Left cardiac atrium (tissue), 4 donors: Measurements from ENCODE around the gene YES1. TPM values are rescaled to one million over a fixed set of nuclear protein-coding genes. Genes with fewer than 3 reads are reported as not detected.
"Not testable (repeated sequence)": the region's sequence is repeated elsewhere in the genome, so short reads cannot be mapped to it uniquely, and the experiment has no call there.

Source experiments
- ATAC-seq, 2 donors: fragments of 200-7000 bp; cut with Tn5 transposase; one replicate each; pipeline ENCODE4 v1.9.1; 2020; ENCODE audit warnings: mild to moderate bottlenecking in 2 of 2, moderate library complexity in 2 of 2
- DNase-seq: peaks from one replicate; pipeline ENCODE4 v3.0.0-alpha.2; 2020
- intact Hi-C, 2 donors: fragments of 100-400 bp; cut with DNase I; formaldehyde crosslinking; loops; one replicate each; pipeline versions ENCODE4 v1.14.1 to v1.15.1; 2022 to 2023
- total RNA-seq, 2 donors: library from RNA; stranded (reverse); fragmentation: NEBNext Ultra II Directional; extraction: Animal tissue kit (Norgen Biotek cat#: 25700); gene quantifications; one replicate each; pipeline ENCODE4 v1.2.1, GENCODE V29; 2021
- donor health status: DM: no; HTN: yes; CAD: no.
- donor health status: DM: no; HTN: yes; CAD: no; lungs with severe emphysema.
- donor health status: DM: yes; HTN: yes; CAD: no.
- donor health status: Dilated cardiomyopathy.

Gene YES1
- total RNA-seq, 2 donors from 2014 or later = 22.8 to 32.6 TPM

GRCh38 chr18:709771-710170, 102.3 kb downstream of the YES1 start:
- no peak for ATAC-seq
- DNase-seq = no peak
- intact Hi-C loops = no loop called here

- ATAC-seq = no peak
- DNase-seq = no peak
These were observed 103.9 kb downstream of the YES1 start for GRCh38 chr18:708096-708495.

GRCh38 chr18:706405-706804, 105.6 kb downstream of the YES1 start:
- intact Hi-C loops = no loop called here
- ATAC-seq (no peak), DNase-seq (no peak)

More at GRCh38 chr18:708096-708495, 103.9 kb downstream of the YES1 start:
- intact Hi-C loops = no loop called here

- intact Hi-C loops = no loop called here
- no peak for DNase-seq
- peak in 1 of 2 donors; percentile 15 for ATAC-seq
These were observed 108.7 kb downstream of the YES1 start for GRCh38 chr18:703213-703967.

- ATAC-seq (no peak), DNase-seq (no peak)
- intact Hi-C loops = no loop called here
These were observed 114.2 kb downstream of the YES1 start for GRCh38 chr18:697800-698199.

- ATAC-seq = no peak
- intact Hi-C loops = no loop called here
- no peak for DNase-seq
These were observed 115.0 kb downstream of the YES1 start for GRCh38 chr18:697012-697411.

GRCh38 chr18:693466-694187, 118.4 kb downstream of the YES1 start:
- DNase-seq (no peak), ATAC-seq (peak; percentile 48 to 60)
- intact Hi-C loops = no loop called here

- DNase-seq = no peak
- intact Hi-C loops = no loop called here
- no peak for ATAC-seq
These were observed 119.2 kb downstream of the YES1 start for GRCh38 chr18:692824-693223.

GRCh38 chr18:688323-688722, 123.7 kb downstream of the YES1 start:
- intact Hi-C loops = no loop called here
- ATAC-seq (no peak), DNase-seq (no peak)

- peak in 1 of 2 donors; percentile 36 for ATAC-seq
- DNase-seq = no peak
- intact Hi-C loops = no loop called here
These were observed 125.5 kb downstream of the YES1 start for GRCh38 chr18:686339-687111.

- intact Hi-C loops = no loop called here
These were observed 126.6 kb downstream of the YES1 start for GRCh38 chr18:685438-685837.

GRCh38 chr18:683531-683930, 128.5 kb downstream of the YES1 start:
- intact Hi-C loops = no loop called here
- DNase-seq (no peak), ATAC-seq (no peak)

More at GRCh38 chr18:685438-685837, 126.6 kb downstream of the YES1 start:
- ATAC-seq (no peak), DNase-seq (no peak)

GRCh38 chr18:682833-683232, 129.2 kb downstream of the YES1 start:
- DNase-seq = no peak
- intact Hi-C loops = no loop called here
- no peak for ATAC-seq

GRCh38 chr18:682416-682815, 129.6 kb downstream of the YES1 start:
- intact Hi-C loops, ATAC-seq, DNase-seq: not testable (repeated sequence)

- ATAC-seq = no peak
- intact Hi-C loops = no loop called here
- no peak for DNase-seq
These were observed 130.1 kb downstream of the YES1 start for GRCh38 chr18:681985-682384.

- DNase-seq (no peak), ATAC-seq (no peak)
- intact Hi-C loops = no loop called here
These were observed 131.7 kb downstream of the YES1 start for GRCh38 chr18:680392-680791.

GRCh38 chr18:679516-679915, 132.5 kb downstream of the YES1 start:
- ATAC-seq (no peak), DNase-seq (no peak)
- intact Hi-C loops = no loop called here

- ATAC-seq = no peak
- intact Hi-C loops = no loop called here
- no peak for DNase-seq
These were observed 133.4 kb downstream of the YES1 start for GRCh38 chr18:678482-679182.

GRCh38 chr18:677951-678381, 134.1 kb downstream of the YES1 start:
- ATAC-seq = no peak
- intact Hi-C loops = no loop called here
- DNase-seq = no peak
